PFSK-1 (cell line): ENCODE measurements around the gene CCDC158.

Experiments
- POLR2AphosphoS5 ChIP-seq: IDR thresholded peaks from 2 replicates; pipeline ENCODE4 v1.6.1; 2012; ENCODE audit warnings: low read depth, mild to moderate bottlenecking, control low read depth, low read length, moderate library complexity
- SIN3A ChIP-seq: IDR thresholded peaks from 2 replicates; pipeline ENCODE4 v1.6.1; 2012; ENCODE audit warnings: mild to moderate bottlenecking, low read length, moderate library complexity, borderline replicate concordance; ENCODE audit not compliant: insufficient read depth
- TAF1 ChIP-seq: IDR thresholded peaks from 2 replicates; pipeline ENCODE4 v1.6.1; 2012; ENCODE audit warnings: low read length, control low read depth, borderline replicate concordance; ENCODE audit not compliant: insufficient read depth
- TF ChIP-seq, protein P1 (sequence below), 2 experiments: IDR thresholded peaks; 2 replicates each; pipeline versions ENCODE4 v1.6.1 to v1.8.0; 2011 to 2012; ENCODE audit warnings: low read depth in 2 of 2, low read length in 2 of 2, control low read depth in 1 of 2, inconsistent platforms in 1 of 2, mild to moderate bottlenecking in 1 of 2, moderate library complexity in 1 of 2; ENCODE audit not compliant: insufficient read depth in 1 of 2

GRCh38 chr4:76311896-76312331 lies 109.0 kb downstream of the CCDC158 start:
- TF ChIP-seq POLR2AphosphoS5 (no peak), SIN3A (no peak), TAF1 (no peak)
- TF ChIP-seq, protein P1, sequence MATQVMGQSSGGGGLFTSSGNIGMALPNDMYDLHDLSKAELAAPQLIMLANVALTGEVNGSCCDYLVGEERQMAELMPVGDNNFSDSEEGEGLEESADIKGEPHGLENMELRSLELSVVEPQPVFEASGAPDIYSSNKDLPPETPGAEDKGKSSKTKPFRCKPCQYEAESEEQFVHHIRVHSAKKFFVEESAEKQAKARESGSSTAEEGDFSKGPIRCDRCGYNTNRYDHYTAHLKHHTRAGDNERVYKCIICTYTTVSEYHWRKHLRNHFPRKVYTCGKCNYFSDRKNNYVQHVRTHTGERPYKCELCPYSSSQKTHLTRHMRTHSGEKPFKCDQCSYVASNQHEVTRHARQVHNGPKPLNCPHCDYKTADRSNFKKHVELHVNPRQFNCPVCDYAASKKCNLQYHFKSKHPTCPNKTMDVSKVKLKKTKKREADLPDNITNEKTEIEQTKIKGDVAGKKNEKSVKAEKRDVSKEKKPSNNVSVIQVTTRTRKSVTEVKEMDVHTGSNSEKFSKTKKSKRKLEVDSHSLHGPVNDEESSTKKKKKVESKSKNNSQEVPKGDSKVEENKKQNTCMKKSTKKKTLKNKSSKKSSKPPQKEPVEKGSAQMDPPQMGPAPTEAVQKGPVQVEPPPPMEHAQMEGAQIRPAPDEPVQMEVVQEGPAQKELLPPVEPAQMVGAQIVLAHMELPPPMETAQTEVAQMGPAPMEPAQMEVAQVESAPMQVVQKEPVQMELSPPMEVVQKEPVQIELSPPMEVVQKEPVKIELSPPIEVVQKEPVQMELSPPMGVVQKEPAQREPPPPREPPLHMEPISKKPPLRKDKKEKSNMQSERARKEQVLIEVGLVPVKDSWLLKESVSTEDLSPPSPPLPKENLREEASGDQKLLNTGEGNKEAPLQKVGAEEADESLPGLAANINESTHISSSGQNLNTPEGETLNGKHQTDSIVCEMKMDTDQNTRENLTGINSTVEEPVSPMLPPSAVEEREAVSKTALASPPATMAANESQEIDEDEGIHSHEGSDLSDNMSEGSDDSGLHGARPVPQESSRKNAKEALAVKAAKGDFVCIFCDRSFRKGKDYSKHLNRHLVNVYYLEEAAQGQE (IDR thresholded peaks at IDR 0.05; ENCODE audit: insufficient read depth in 1 of 2, low read depth in 2 of 2, low read length in 2 of 2), result no peak
